Measurements from ENCODE around the gene EEPD1.

GRCh38 chr7:36157527-36158320 is 4.7 kb downstream of the EEPD1 start:
- TF ChIP-seq POLR2A (IDR thresholded peaks at IDR 0.05) (no peak), POLR2AphosphoS5 (IDR thresholded peaks at IDR 0.05; ENCODE audit: insufficient read depth in 1 of 2, low read depth in 1 of 2) (no peak)
- TF ChIP-seq, protein P1, sequence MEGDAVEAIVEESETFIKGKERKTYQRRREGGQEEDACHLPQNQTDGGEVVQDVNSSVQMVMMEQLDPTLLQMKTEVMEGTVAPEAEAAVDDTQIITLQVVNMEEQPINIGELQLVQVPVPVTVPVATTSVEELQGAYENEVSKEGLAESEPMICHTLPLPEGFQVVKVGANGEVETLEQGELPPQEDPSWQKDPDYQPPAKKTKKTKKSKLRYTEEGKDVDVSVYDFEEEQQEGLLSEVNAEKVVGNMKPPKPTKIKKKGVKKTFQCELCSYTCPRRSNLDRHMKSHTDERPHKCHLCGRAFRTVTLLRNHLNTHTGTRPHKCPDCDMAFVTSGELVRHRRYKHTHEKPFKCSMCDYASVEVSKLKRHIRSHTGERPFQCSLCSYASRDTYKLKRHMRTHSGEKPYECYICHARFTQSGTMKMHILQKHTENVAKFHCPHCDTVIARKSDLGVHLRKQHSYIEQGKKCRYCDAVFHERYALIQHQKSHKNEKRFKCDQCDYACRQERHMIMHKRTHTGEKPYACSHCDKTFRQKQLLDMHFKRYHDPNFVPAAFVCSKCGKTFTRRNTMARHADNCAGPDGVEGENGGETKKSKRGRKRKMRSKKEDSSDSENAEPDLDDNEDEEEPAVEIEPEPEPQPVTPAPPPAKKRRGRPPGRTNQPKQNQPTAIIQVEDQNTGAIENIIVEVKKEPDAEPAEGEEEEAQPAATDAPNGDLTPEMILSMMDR (IDR thresholded peaks at IDR 0.05), result no peak
